ENCODE measurements around the gene ATP5ME.
"Not testable (repeated sequence)": the region's sequence is repeated elsewhere in the genome, so short reads cannot be mapped to it uniquely, and the experiment has no call there.

ATP5ME gene

GRCh38 chr4:683247-683897 lies 9.3 kb upstream of the ATP5ME start:
- DNase-seq = no peak

GRCh38 chr4:682490-683172 lies 8.6 kb upstream of the ATP5ME start:
- no peak for DNase-seq

- DNase-seq = no peak
Observed at GRCh38 chr4:681736-682451, 7.8 kb upstream of the ATP5ME start.

GRCh38 chr4:680928-681645 lies 7.0 kb upstream of the ATP5ME start:
- peak; percentile 46 for DNase-seq

- DNase-seq = no peak
Observed at GRCh38 chr4:680551-680927, 6.5 kb upstream of the ATP5ME start.

- DNase-seq = no peak
Observed at GRCh38 chr4:680091-680490, 6.0 kb upstream of the ATP5ME start.

- no peak for DNase-seq
Observed at GRCh38 chr4:679629-680028, 5.6 kb upstream of the ATP5ME start.

GRCh38 chr4:679104-679481 lies 5.0 kb upstream of the ATP5ME start:
- DNase-seq = no peak

- DNase-seq = no peak
Observed at GRCh38 chr4:678331-679103, 4.4 kb upstream of the ATP5ME start.

- no peak for DNase-seq
Observed at GRCh38 chr4:677431-678293, 3.6 kb upstream of the ATP5ME start.

- no peak for DNase-seq
Observed at GRCh38 chr4:676871-677235, 2.8 kb upstream of the ATP5ME start.

- DNase-seq = no peak
Observed at GRCh38 chr4:675980-676870, 2.1 kb upstream of the ATP5ME start.

- no peak for DNase-seq
Observed at GRCh38 chr4:675036-675882, 1.2 kb upstream of the ATP5ME start.

- DNase-seq = no peak
Observed at GRCh38 chr4:673349-674091, 556 bp downstream of the ATP5ME start.

- DNase-seq = no peak
Observed at GRCh38 chr4:671769-672168, 2.3 kb downstream of the ATP5ME start.

- DNase-seq = not testable (repeated sequence)
Observed at GRCh38 chr4:669806-670559, 4.1 kb downstream of the ATP5ME start.

- not testable (repeated sequence) for DNase-seq
Observed at GRCh38 chr4:668219-668618, 5.9 kb downstream of the ATP5ME start.

GRCh38 chr4:667545-667925 lies 6.5 kb downstream of the ATP5ME start:
- no peak for DNase-seq
